Activated CD4-positive, alpha-beta memory T cell treated with anti-CD3 and anti-CD28 coated beads, Interleukin-2, amount 10 ng/mL, durations not matched to agents 7 days and 5 days (primary cell): ENCODE data around the gene HELZ2. TPM values are rescaled to one million over a fixed set of nuclear protein-coding genes. Genes with fewer than 3 reads are reported as not detected.
"Not testable (repeated sequence)": the region's sequence is repeated elsewhere in the genome, so short reads cannot be mapped to it uniquely, and the experiment has no call there.

Experiments
- CTCF ChIA-PET: fragments of 350-600 bp; sonication (Branson Sonifier 250); formaldehyde crosslinking; loops from one replicate; lab custom pipeline; 2021; ENCODE audit warnings: antibody characterized with exemption, inconsistent platforms; lab: Charles Lee
- POLR2A ChIA-PET: fragments of 350-600 bp; sonication (Branson Sonifier 250); formaldehyde crosslinking; loops from one replicate; lab custom pipeline; 2021; ENCODE audit warnings: antibody characterized with exemption; lab: Charles Lee
- DNase-seq: peaks from one replicate; pipeline ENCODE4 v3.0.0-alpha.2; 2020
- H3K27ac Mint-ChIP-seq: one replicate; pipeline ENCODE4 v1.8.0; 2021; ENCODE audit warnings: mild to moderate bottlenecking, mixed read lengths
- H3K27me3 Mint-ChIP-seq: one replicate; pipeline ENCODE4 v1.8.0; 2021; ENCODE audit warnings: mixed read lengths
- H3K36me3 Mint-ChIP-seq: one replicate; pipeline ENCODE4 v1.8.0; 2021; ENCODE audit warnings: low read depth, mixed read lengths
- H3K4me1 Mint-ChIP-seq: one replicate; pipeline ENCODE4 v1.8.0; 2021; ENCODE audit warnings: mixed read lengths
- H3K4me3 Mint-ChIP-seq: one replicate; pipeline ENCODE4 v1.8.0; 2021; ENCODE audit warnings: mild to moderate bottlenecking, mixed read lengths
- H3K9me3 Mint-ChIP-seq: one replicate; pipeline ENCODE4 v1.8.0; 2021; ENCODE audit warnings: mixed read lengths
- total RNA-seq, 2 experiments: library from RNA; stranded (reverse); gene quantifications; one replicate each; pipeline ENCODE4 v1.2.3, GENCODE V29; 2021

Gene HELZ2
- total RNA-seq, 2 experiments from 2014 or later = 202 to 208 TPM

DNA sequence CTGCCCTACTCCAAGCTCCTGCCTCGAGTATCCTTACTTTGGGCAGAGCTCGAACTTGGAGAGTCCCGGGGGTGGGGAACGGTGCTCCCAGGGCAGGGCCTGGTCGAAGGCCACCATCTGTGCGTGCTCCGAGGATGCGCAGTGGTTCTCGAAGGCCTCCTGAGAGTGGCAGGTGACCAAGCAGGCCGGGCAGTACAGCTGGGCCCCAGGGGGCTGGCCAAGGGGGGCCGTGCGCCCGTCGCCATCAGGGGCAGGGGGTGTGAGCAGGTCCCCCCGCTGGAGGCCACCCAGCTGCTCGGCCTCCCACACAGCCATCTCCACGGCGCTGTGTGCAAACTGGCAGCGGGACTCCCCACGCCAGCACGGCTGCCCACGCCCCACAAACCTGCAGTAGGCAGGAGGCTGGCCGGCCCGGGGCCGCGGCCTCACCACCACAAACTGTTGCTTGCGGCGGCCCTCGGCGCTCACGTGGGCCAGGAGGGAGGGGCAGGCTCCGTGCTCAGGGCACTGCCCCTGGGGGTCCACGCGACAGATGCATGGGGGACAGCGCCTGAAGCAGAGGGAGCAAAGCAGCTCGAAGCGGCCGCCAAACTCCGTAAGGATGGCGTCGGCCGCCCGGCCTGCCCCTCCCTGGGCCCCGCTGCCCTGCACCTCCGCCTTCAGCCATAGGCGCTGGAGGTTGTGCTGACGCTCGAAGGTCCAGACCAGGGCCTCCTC lies 1.8 kb downstream of the HELZ2 start:
- no peak overlapping the region for H3K27ac Mint-ChIP-seq
- POLR2A ChIA-PET = interaction anchor here (0.7 to 2.6 kb wide), 6 partner anchors 9 to 70 kb away, joined by 3 to 14 read pairs (median 6); partner anchors contain the start of gene PTK6
- CTCF ChIA-PET = interaction anchor here (1.2 kb wide), 1 partner anchor 10 kb away, joined by 3 read pairs; no protein-coding TSS in a partner anchor

GRCh38 chr20:63571087-63571478 lies 3.0 kb downstream of the HELZ2 start:
- CTCF ChIA-PET, H3K27ac Mint-ChIP-seq, H3K27me3 Mint-ChIP-seq, DNase-seq, H3K4me3 Mint-ChIP-seq, H3K9me3 Mint-ChIP-seq: not testable (repeated sequence)
- POLR2A ChIA-PET = interaction anchor here (1.4 kb wide), 2 partner anchors 10 to 50 kb away, joined by 3 to 4 read pairs; partner anchors contain the start of gene PPDPF
- H3K4me1 Mint-ChIP-seq = peaks cover 36% of the 10 kb centered on the region
- H3K36me3 Mint-ChIP-seq = peaks cover 23% of the 10 kb centered on the region

More for the DNA sequence above, 1.8 kb downstream of the HELZ2 start:
- H3K36me3 Mint-ChIP-seq = peaks cover 19% of the 10 kb centered on the region
- peaks cover 15% of the 10 kb centered on the region for H3K27me3 Mint-ChIP-seq
- H3K4me1 Mint-ChIP-seq = peaks cover 33% of the 10 kb centered on the region
- no peaks in the 10 kb centered on the region for H3K9me3 Mint-ChIP-seq
- no peak overlapping the region for H3K4me3 Mint-ChIP-seq
- DNase-seq = no peak

DNA sequence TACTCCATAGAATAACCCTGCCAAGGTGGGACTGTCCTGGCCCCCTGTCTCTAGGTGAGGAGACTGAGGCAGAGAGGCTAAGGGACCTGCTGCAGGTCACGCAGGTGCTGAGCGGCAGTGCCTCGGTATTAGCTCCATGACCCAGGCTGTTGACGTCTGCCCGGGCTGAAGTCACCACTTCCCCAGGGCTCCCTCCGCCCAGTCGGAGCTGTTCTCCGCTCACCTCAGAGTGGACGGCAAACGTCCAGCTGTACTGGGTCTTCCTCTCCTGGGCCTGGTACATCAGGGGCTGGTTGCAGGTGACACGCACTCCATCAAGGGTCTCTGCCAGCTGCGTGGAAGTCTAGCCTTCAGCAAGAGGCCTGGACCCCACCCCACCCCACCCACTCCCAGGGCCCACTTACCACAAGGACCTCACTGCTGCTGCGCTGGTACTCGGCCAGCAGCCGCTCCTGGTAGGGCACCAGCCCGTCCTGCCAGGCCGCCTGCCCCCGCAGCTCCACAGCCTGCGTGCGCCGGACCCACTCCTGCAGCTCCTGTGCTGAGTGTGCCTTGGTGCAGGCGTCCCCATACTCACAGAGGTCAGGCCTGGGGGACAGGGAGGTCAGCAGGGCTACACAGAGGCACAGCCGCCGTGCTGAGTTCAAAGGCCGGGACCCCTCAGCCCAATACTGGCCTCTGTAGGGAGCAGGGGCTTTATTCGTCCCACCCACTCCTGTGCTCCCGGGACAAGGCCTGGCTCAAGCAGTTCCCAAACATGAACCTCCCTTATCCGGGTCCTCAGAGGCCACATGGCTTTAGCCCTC lies 3.6 kb downstream of the HELZ2 start:
- no peak overlapping the region for H3K27ac Mint-ChIP-seq
- H3K4me1 Mint-ChIP-seq = peaks cover 35% of the 10 kb centered on the region
- no peaks in the 10 kb centered on the region for H3K9me3 Mint-ChIP-seq
- DNase-seq = no peak
- H3K4me3 Mint-ChIP-seq = no peak overlapping the region
- CTCF ChIA-PET = no interaction called here
- H3K36me3 Mint-ChIP-seq = peaks cover 28% of the 10 kb centered on the region
- POLR2A ChIA-PET = interaction anchor here (1.4 kb wide), 2 partner anchors 10 to 50 kb away, joined by 3 to 4 read pairs; partner anchors contain the start of gene PPDPF
- H3K27me3 Mint-ChIP-seq = peaks cover 5% of the 10 kb centered on the region

GRCh38 chr20:63568986-63569949 lies 4.8 kb downstream of the HELZ2 start:
- CTCF ChIA-PET = interaction anchor here (2.2 to 2.4 kb wide), 2 partner anchors 32 to 72 kb away, joined by 8 to 10 read pairs; partner anchors contain the start of gene PTK6
- Mint-ChIP-seq H3K27me3 (no peaks in the 10 kb centered on the region), H3K9me3 (no peaks in the 10 kb centered on the region), H3K27ac (no peak overlapping the region), H3K4me1 (peaks cover 32% of the 10 kb centered on the region), H3K36me3 (peaks cover 33% of the 10 kb centered on the region), H3K4me3 (peak overlapping the region; percentile 7)
- DNase-seq = peak; percentile 33
- POLR2A ChIA-PET = interaction anchor here (1.0 to 2.7 kb wide), 9 partner anchors 17 to 129 kb away, joined by 3 to 19 read pairs (median 5); partner anchors contain the start of gene PPDPF

GRCh38 chr20:63568170-63568981 lies 5.7 kb downstream of the HELZ2 start:
- Mint-ChIP-seq H3K4me3 (peak overlapping the region; percentile 63), H3K9me3 (no peaks in the 10 kb centered on the region), H3K27me3 (no peaks in the 10 kb centered on the region), H3K27ac (peak overlapping the region; percentile 73), H3K36me3 (peaks cover 37% of the 10 kb centered on the region), H3K4me1 (peaks cover 32% of the 10 kb centered on the region)
- ChIA-PET CTCF (interaction anchor here (2.2 to 2.4 kb wide), 2 partner anchors 31 to 73 kb away, joined by 8 to 10 read pairs; partner anchors contain the start of gene PTK6), POLR2A (interaction anchor here (0.6 to 2.8 kb wide), 15 partner anchors 16 to 470 kb away, joined by 3 to 19 read pairs (median 5); partner anchors contain the start of genes DNAJC5, GMEB2, PPDPF and PTK6)
- peak; percentile 47 for DNase-seq

- H3K9me3 Mint-ChIP-seq = no peaks in the 10 kb centered on the region
- H3K27me3 Mint-ChIP-seq = no peaks in the 10 kb centered on the region
- peaks cover 37% of the 10 kb centered on the region for H3K36me3 Mint-ChIP-seq
- CTCF ChIA-PET = interaction anchor here (2.2 to 2.4 kb wide), 2 partner anchors 30 to 74 kb away, joined by 8 to 10 read pairs; partner anchors contain the start of gene PTK6
- peaks cover 32% of the 10 kb centered on the region for H3K4me1 Mint-ChIP-seq
- peak overlapping the region; percentile 63 for H3K4me3 Mint-ChIP-seq
- peak overlapping the region; percentile 73 for H3K27ac Mint-ChIP-seq
- POLR2A ChIA-PET = interaction anchor here (0.7 to 2.8 kb wide), 18 partner anchors 13 to 471 kb away, joined by 3 to 19 read pairs (median 4); partner anchors contain the start of genes DNAJC5, GMEB2, PPDPF and PTK6
- peak; percentile 76 for DNase-seq
These were observed 6.5 kb downstream of the HELZ2 start for GRCh38 chr20:63567386-63568169.

- H3K36me3 Mint-ChIP-seq = peaks cover 37% of the 10 kb centered on the region
- no peaks in the 10 kb centered on the region for H3K27me3 Mint-ChIP-seq
- CTCF ChIA-PET = interaction anchor here (0.6 to 2.4 kb wide), 3 partner anchors 14 to 75 kb away, joined by 3 to 10 read pairs (median 8); partner anchors contain the start of gene PTK6
- peak overlapping the region; percentile 73 for H3K27ac Mint-ChIP-seq
- POLR2A ChIA-PET = interaction anchor here (0.7 to 2.8 kb wide), 15 partner anchors 12 to 471 kb away, joined by 3 to 19 read pairs (median 5); partner anchors contain the start of genes GMEB2, PPDPF, PTK6 and RTEL1
- H3K9me3 Mint-ChIP-seq = no peaks in the 10 kb centered on the region
- H3K4me3 Mint-ChIP-seq = no peak overlapping the region
- H3K4me1 Mint-ChIP-seq = peaks cover 32% of the 10 kb centered on the region
- DNase-seq = no peak
These were observed 7.0 kb downstream of the HELZ2 start for GRCh38 chr20:63567136-63567385.

- no peak for DNase-seq
- Mint-ChIP-seq H3K9me3 (no peaks in the 10 kb centered on the region), H3K27ac (no peak overlapping the region), H3K27me3 (no peaks in the 10 kb centered on the region), H3K4me1 (peaks cover 32% of the 10 kb centered on the region), H3K36me3 (peaks cover 42% of the 10 kb centered on the region), H3K4me3 (no peak overlapping the region)
- CTCF ChIA-PET = interaction anchor here (0.5 to 0.6 kb wide), 2 partner anchors 9 to 14 kb away, joined by 3 to 4 read pairs; no protein-coding TSS in a partner anchor
- POLR2A ChIA-PET = interaction anchor here (1.2 to 2.8 kb wide), 8 partner anchors 8 to 472 kb away, joined by 3 to 19 read pairs (median 5); partner anchors contain the start of genes HELZ2, PPDPF and PTK6
These were observed 7.5 kb downstream of the HELZ2 start for GRCh38 chr20:63566395-63567135.

- POLR2A ChIA-PET = interaction anchor here (1.2 to 2.8 kb wide), 4 partner anchors 8 to 28 kb away, joined by 3 to 18 read pairs (median 6); partner anchors contain the start of genes FNDC11, HELZ2 and PTK6
- no peaks in the 10 kb centered on the region for H3K27me3 Mint-ChIP-seq
- H3K9me3 Mint-ChIP-seq = no peaks in the 10 kb centered on the region
- H3K27ac Mint-ChIP-seq = no peak overlapping the region
- CTCF ChIA-PET = interaction anchor here (0.5 kb wide), 1 partner anchor 10 kb away, joined by 4 read pairs; no protein-coding TSS in a partner anchor
- no peak for DNase-seq
- peaks cover 50% of the 10 kb centered on the region for H3K36me3 Mint-ChIP-seq
- no peak overlapping the region for H3K4me3 Mint-ChIP-seq
- H3K4me1 Mint-ChIP-seq = peaks cover 32% of the 10 kb centered on the region
These were observed 8.2 kb downstream of the HELZ2 start for GRCh38 chr20:63565699-63566335.
